Measurements from ENCODE around the gene AKR1D1.

AKR1D1 gene

GRCh38 chr7:138077809-138078208 is 1.6 kb downstream of the AKR1D1 start:
- 0 out of 2 replicates have a peak, but pooled peaks have one; percentile 40 for TF ChIP-seq ZFP69B (tag by site-specific recombination; IDR thresholded peaks at IDR 0.05)
- no peak for TF ChIP-seq ZNF610 (tag by site-specific recombination; IDR thresholded peaks at IDR 0.05; ENCODE audit: borderline replicate concordance)
- TF ChIP-seq GLI2 (tag by site-specific recombination; IDR thresholded peaks at IDR 0.05; ENCODE audit: borderline replicate concordance, low read depth) = no peak
- no peak for TF ChIP-seq ZNF121 (tag by site-specific recombination; IDR thresholded peaks at IDR 0.05)
- no peak for TF ChIP-seq ZNF549 (tag by site-specific recombination; IDR thresholded peaks at IDR 0.05)
- no peak for TF ChIP-seq RBAK (tag by site-specific recombination; IDR thresholded peaks at IDR 0.05)
- TF ChIP-seq ZBTB17 (tag by site-specific recombination; IDR thresholded peaks at IDR 0.05) = peak; percentile 37; the same call in 1 of the 2 replicates
- peak; percentile 20 for TF ChIP-seq SETDB1 (IDR thresholded peaks at IDR 0.05; ENCODE audit: insufficient read length, low read length)
- TF ChIP-seq ZNF501 (tag by site-specific recombination; IDR thresholded peaks at IDR 0.05) = no peak
- no peak for TF ChIP-seq GLIS1 (tag by site-specific recombination; IDR thresholded peaks at IDR 0.05)
- no peak for TF ChIP-seq PRDM4 (tag by site-specific recombination; IDR thresholded peaks at IDR 0.05)
- no peak for TF ChIP-seq ZBTB26 (tag by site-specific recombination; optimal IDR thresholded peaks at IDR 0.05)
- TF ChIP-seq BCL11A (tag by site-specific recombination; IDR thresholded peaks at IDR 0.05; ENCODE audit: low read depth) = no peak
- no peak for TF ChIP-seq SCRT1 (tag by site-specific recombination; IDR thresholded peaks at IDR 0.05; ENCODE audit: borderline replicate concordance)
- TF ChIP-seq ZSCAN30 (tag by site-specific recombination; IDR thresholded peaks at IDR 0.05) = no peak
- TF ChIP-seq ZNF366 (tag by site-specific recombination; conservative IDR thresholded peaks at IDR 0.05) = no peak
- no peak for TF ChIP-seq ZNF280D (tag by site-specific recombination; IDR thresholded peaks at IDR 0.05)
- TF ChIP-seq ZNF292 (tag by site-specific recombination; IDR thresholded peaks at IDR 0.05; ENCODE audit: borderline replicate concordance, low read depth) = no peak
- TF ChIP-seq ZNF529 (tag by site-specific recombination; IDR thresholded peaks at IDR 0.05; ENCODE audit: insufficient replicate concordance) = no peak
- no peak for TF ChIP-seq ZNF677 (tag by site-specific recombination; IDR thresholded peaks at IDR 0.05)
- peak; percentile 47; the same call in 1 of the 2 replicates for TF ChIP-seq ATF2 (tag by site-specific recombination; IDR thresholded peaks at IDR 0.05; ENCODE audit: low read depth)
- peak; percentile 29 for TF ChIP-seq ZNF335 (tag by site-specific recombination; conservative IDR thresholded peaks at IDR 0.05)
- TF ChIP-seq ZNF132 (tag by site-specific recombination; IDR thresholded peaks at IDR 0.05; ENCODE audit: borderline replicate concordance) = no peak
- TF ChIP-seq ZNF692 (tag by site-specific recombination; IDR thresholded peaks at IDR 0.05) = peak; percentile 70; the same call in 1 of the 2 replicates
- TF ChIP-seq OVOL3 (tag by site-specific recombination; IDR thresholded peaks at IDR 0.05) = no peak
- peak; percentile 44; the same call in 1 of the 2 replicates for TF ChIP-seq ZNF398 (tag by site-specific recombination; IDR thresholded peaks at IDR 0.05)
- TF ChIP-seq ZNF184 (tag by site-specific recombination; IDR thresholded peaks at IDR 0.05) = no peak
- no peak for TF ChIP-seq ZNF514 (tag by site-specific recombination; IDR thresholded peaks at IDR 0.05)
- ChIA-PET CTCF (no interaction called here), POLR2A (no interaction called here)
- Histone ChIP-seq H3K9me3 (ENCODE audit: control insufficient read depth, insufficient read depth, low read depth, low read length) (no peaks in the 10 kb centered on the region), H3K4me1 (ENCODE audit: control insufficient read depth, insufficient read depth, low read length) (no peaks in the 10 kb centered on the region), H3K27ac (ENCODE audit: extremely low read depth, low read depth, low read length) (no peak overlapping the region), H3K4me3 (ENCODE audit: low read depth, low read length) (no peak overlapping the region), H3K36me3 (ENCODE audit: control insufficient read depth in 2 of 2, insufficient read depth in 1 of 2, low read length in 2 of 2) (no peaks in the 10 kb centered on the region)

Measured in HEK293 (cell line).